ENCODE results near the gene BHLHA15. TPM values are rescaled to one million over a fixed set of nuclear protein-coding genes. Genes with fewer than 3 reads are reported as not detected.

The BHLHA15 gene
- total RNA-seq, 4 donors from 2014 or later = 0.81 TPM; not detected in 3

- no peak for ATAC-seq
- TF ChIP-seq CTCF (IDR thresholded peaks at IDR 0.05) (no peak), POLR2A (IDR thresholded peaks at IDR 0.05) (no peak), POLR2AphosphoS5 (IDR thresholded peaks at IDR 0.05) (no peak), EP300 (IDR thresholded peaks at IDR 0.05) (no peak)
These were observed 7.8 kb upstream of the BHLHA15 start for GRCh38 chr7:98203261-98203963.

GRCh38 chr7:98203964-98204605, 7.2 kb upstream of the BHLHA15 start:
- WGBS, 2 donors (ENCODE audit: low coverage in 1 of 2) = 98 to 100% methylated on average over 3 to 8 of the region's 18 CpGs
- Histone ChIP-seq H3K4me3 (no peak overlapping the region), H3K9me3 (no peaks in the 10 kb centered on the region), H3K27me3 (no peaks in the 10 kb centered on the region), H3K36me3 (peaks cover 0 to 71% of the 10 kb centered on the region in 2 donors), H3K4me1 (no peaks in the 10 kb centered on the region), H3K27ac (no peak overlapping the region)
- no peak for ATAC-seq
- TF ChIP-seq EP300 (IDR thresholded peaks at IDR 0.05) (no peak), POLR2A (IDR thresholded peaks at IDR 0.05) (no peak), CTCF (IDR thresholded peaks at IDR 0.05) (no peak)

More at GRCh38 chr7:98203261-98203963, 7.8 kb upstream of the BHLHA15 start:
- no peak overlapping the region for H3K27ac ChIP-seq
- no peaks in the 10 kb centered on the region for H3K4me1 ChIP-seq
- WGBS, 2 donors (ENCODE audit: low coverage in 1 of 2) = 98 to 99% methylated on average over 7 to 12 of the region's 28 CpGs
- H3K9me3 ChIP-seq = peaks cover 0 to 3% (median 0%) of the 10 kb centered on the region in 3 donors
- H3K27me3 ChIP-seq = no peaks in the 10 kb centered on the region
- H3K4me3 ChIP-seq = no peak overlapping the region
- peaks cover 0 to 67% of the 10 kb centered on the region in 2 donors for H3K36me3 ChIP-seq

GRCh38 chr7:98204670-98205069, 6.6 kb upstream of the BHLHA15 start:
- Histone ChIP-seq H3K27ac (no peak overlapping the region), H3K4me3 (no peak overlapping the region), H3K36me3 (peaks cover 0 to 69% of the 10 kb centered on the region in 2 donors), H3K9me3 (no peaks in the 10 kb centered on the region), H3K4me1 (no peaks in the 10 kb centered on the region), H3K27me3 (no peaks in the 10 kb centered on the region)
- ATAC-seq = no peak
- 95 to 100% methylated on average over 4 to 6 of the region's 11 CpGs for WGBS, 2 donors (ENCODE audit: low coverage in 1 of 2)
- TF ChIP-seq CTCF (IDR thresholded peaks at IDR 0.05) (no peak), EP300 (IDR thresholded peaks at IDR 0.05) (no peak), POLR2AphosphoS5 (IDR thresholded peaks at IDR 0.05) (no peak), POLR2A (IDR thresholded peaks at IDR 0.05) (no peak)

- Histone ChIP-seq H3K36me3 (peaks cover 0 to 67% of the 10 kb centered on the region in 2 donors), H3K27ac (no peak overlapping the region), H3K4me1 (peaks cover 0 to under 1% (median 0%) of the 10 kb centered on the region in 3 donors), H3K27me3 (peaks cover under 1% of the 10 kb centered on the region), H3K9me3 (no peaks in the 10 kb centered on the region), H3K4me3 (no peak overlapping the region)
- ATAC-seq = no peak
- no peak for TF ChIP-seq POLR2AphosphoS5 (IDR thresholded peaks at IDR 0.05)
- no peak for TF ChIP-seq CTCF (IDR thresholded peaks at IDR 0.05)
- TF ChIP-seq EP300 (IDR thresholded peaks at IDR 0.05) = no peak
- 92 to 96% methylated on average over 19 to 21 of the region's 47 CpGs for WGBS, 2 donors (ENCODE audit: low coverage in 1 of 2)
These were observed 5.9 kb upstream of the BHLHA15 start for GRCh38 chr7:98205162-98205845.

Data from gastroesophageal sphincter (tissue), 4 donors.